Measurements from ENCODE around the gene ELP6. TPM values are rescaled to one million over a fixed set of nuclear protein-coding genes. Genes with fewer than 3 reads are reported as not detected.

The ELP6 gene
- total RNA-seq, 4 donors from 2014 or later = 10.6 to 52.2 (median 20.9) TPM

GRCh38 chr3:47485812-47486211 lies 27.7 kb downstream of the ELP6 start:
- TF ChIP-seq, protein P1, sequence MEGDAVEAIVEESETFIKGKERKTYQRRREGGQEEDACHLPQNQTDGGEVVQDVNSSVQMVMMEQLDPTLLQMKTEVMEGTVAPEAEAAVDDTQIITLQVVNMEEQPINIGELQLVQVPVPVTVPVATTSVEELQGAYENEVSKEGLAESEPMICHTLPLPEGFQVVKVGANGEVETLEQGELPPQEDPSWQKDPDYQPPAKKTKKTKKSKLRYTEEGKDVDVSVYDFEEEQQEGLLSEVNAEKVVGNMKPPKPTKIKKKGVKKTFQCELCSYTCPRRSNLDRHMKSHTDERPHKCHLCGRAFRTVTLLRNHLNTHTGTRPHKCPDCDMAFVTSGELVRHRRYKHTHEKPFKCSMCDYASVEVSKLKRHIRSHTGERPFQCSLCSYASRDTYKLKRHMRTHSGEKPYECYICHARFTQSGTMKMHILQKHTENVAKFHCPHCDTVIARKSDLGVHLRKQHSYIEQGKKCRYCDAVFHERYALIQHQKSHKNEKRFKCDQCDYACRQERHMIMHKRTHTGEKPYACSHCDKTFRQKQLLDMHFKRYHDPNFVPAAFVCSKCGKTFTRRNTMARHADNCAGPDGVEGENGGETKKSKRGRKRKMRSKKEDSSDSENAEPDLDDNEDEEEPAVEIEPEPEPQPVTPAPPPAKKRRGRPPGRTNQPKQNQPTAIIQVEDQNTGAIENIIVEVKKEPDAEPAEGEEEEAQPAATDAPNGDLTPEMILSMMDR (IDR thresholded peaks at IDR 0.05; ENCODE audit: low read depth) = no peak

DNA sequence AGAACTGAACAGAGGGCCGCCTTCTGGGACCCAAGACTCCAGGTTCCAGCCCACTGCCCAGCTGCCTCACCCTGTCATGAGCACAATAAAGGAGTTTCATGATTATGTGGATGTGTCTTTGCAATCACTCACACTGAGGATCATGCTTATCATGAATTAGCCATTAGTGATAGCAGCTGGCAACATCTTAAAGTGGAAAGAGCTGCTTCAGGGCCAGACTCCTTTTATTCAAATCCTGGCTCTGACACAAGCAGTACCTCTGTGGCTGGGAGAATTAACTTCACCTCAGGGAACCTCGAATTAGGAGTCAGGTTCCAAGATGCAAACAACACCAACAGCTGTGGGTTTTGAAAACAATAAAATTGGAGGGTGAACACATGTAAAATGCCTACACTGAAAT lies 31.1 kb downstream of the ELP6 start:
- TF ChIP-seq, protein P1 (IDR thresholded peaks at IDR 0.05; ENCODE audit: low read depth) = no peak

GRCh38 chr3:47479826-47480160 lies 33.7 kb downstream of the ELP6 start:
- TF ChIP-seq, protein P1 (IDR thresholded peaks at IDR 0.05; ENCODE audit: low read depth) = no peak

- TF ChIP-seq, protein P1 (IDR thresholded peaks at IDR 0.05; ENCODE audit: low read depth) = no peak
Measured at GRCh38 chr3:47478022-47478421, 35.5 kb downstream of the ELP6 start.

- TF ChIP-seq, protein P1 (IDR thresholded peaks at IDR 0.05; ENCODE audit: low read depth) = no peak
Measured at GRCh38 chr3:47476644-47477199, 36.8 kb downstream of the ELP6 start.

- TF ChIP-seq, protein P1 (IDR thresholded peaks at IDR 0.05; ENCODE audit: low read depth) = no peak
Measured at GRCh38 chr3:47476330-47476626, 37.2 kb downstream of the ELP6 start.

- TF ChIP-seq, protein P1 (IDR thresholded peaks at IDR 0.05; ENCODE audit: low read depth) = no peak
Measured at GRCh38 chr3:47475570-47476329, 37.8 kb downstream of the ELP6 start, which contains the start of gene SCAP. Gene SCAP, minus strand, starts transcription at chr3:47475941. Its CDS starts 32,948 bp downstream, at chr3:47442993.

Data from subcutaneous adipose tissue (tissue), 4 donors.